OCI-LY7 (cell line): ENCODE data around the gene ZNF605. TPM values are rescaled to one million over a fixed set of nuclear protein-coding genes. Genes with fewer than 3 reads are reported as not detected.
"Not testable (repeated sequence)": the region's sequence is repeated elsewhere in the genome, so short reads cannot be mapped to it uniquely, and the experiment has no call there.

Experiments used
- BruUV-seq: library from RNA; stranded (reverse); fragments of 400-500 nt; replicated peaks from 2 replicates; lab custom pipeline; 2021; lab: Mats Ljungman, UMichigan
- CTCF ChIA-PET: fragments of 300-600 bp; sonication (Branson Sonifier 250); formaldehyde crosslinking; loops from one replicate; lab custom pipeline; 2022; ENCODE audit warnings: antibody characterized with exemption; ENCODE audit not compliant: unreplicated experiment; lab: Charles Lee
- POLR2A ChIA-PET: fragments of 300-600 bp; sonication (Branson Sonifier 250); formaldehyde crosslinking; loops from one replicate; lab custom pipeline; 2022; ENCODE audit warnings: antibody characterized with exemption; lab: Charles Lee
- DNase-seq: peaks from one replicate; pipeline ENCODE4 v3.0.0-alpha.2; 2015; ENCODE audit warnings: low spot score
- H2AFZ ChIP-seq: fragments of 200-600 bp; sonication (generic), shearing (Covaris generic); 2 replicates; pipeline ENCODE4 v1.6.1; 2014; ENCODE audit warnings: mild to moderate bottlenecking, antibody characterized with exemption, low read length, moderate library complexity
- H3K27ac ChIP-seq: fragments of 200-600 bp; sonication (generic); 2 replicates; pipeline ENCODE4 v1.5.1; 2014; ENCODE audit warnings: mixed run types, low read depth, mild to moderate bottlenecking, moderate library complexity, low read length, inconsistent platforms; ENCODE audit not compliant: poor library complexity, severe bottlenecking
- H3K36me3 ChIP-seq: fragments of 200-600 bp; sonication (generic); 2 replicates; pipeline ENCODE4 v1.6.1; 2014; ENCODE audit warnings: mild to moderate bottlenecking, antibody characterized with exemption, low read length, moderate library complexity, mixed read lengths; ENCODE audit not compliant: insufficient read depth
- H3K4me1 ChIP-seq: fragments of 200-600 bp; sonication (generic); 2 replicates; pipeline ENCODE4 v1.5.1; 2014; ENCODE audit warnings: mild to moderate bottlenecking, low read length; ENCODE audit not compliant: insufficient read depth, poor library complexity, severe bottlenecking
- H3K4me2 ChIP-seq: fragments of 200-600 bp; sonication (generic); 2 replicates; pipeline ENCODE4 v1.6.1; 2014; ENCODE audit warnings: mild to moderate bottlenecking, low read length
- H3K4me3 ChIP-seq: fragments of 200-600 bp; sonication (generic); 2 replicates; pipeline ENCODE4 v1.5.1; 2014; ENCODE audit warnings: mild to moderate bottlenecking, low read depth, low read length; ENCODE audit not compliant: poor library complexity, severe bottlenecking
- H3K79me2 ChIP-seq: fragments of 200-600 bp; sonication (generic); 2 replicates; pipeline ENCODE4 v1.6.1; 2016; ENCODE audit warnings: low read depth, mild to moderate bottlenecking, low read length, moderate library complexity, mixed read lengths; ENCODE audit not compliant: insufficient read depth
- H3K9me2 ChIP-seq: fragments of 200-600 bp; sonication (generic); 2 replicates; pipeline ENCODE4 v1.6.1; 2016; ENCODE audit warnings: mild to moderate bottlenecking, low read length, mixed read lengths; ENCODE audit not compliant: insufficient read depth
- H3K9me3 ChIP-seq: fragments of 200-600 bp; sonication (generic); 2 replicates; pipeline ENCODE4 v1.6.1; 2014; ENCODE audit warnings: mild to moderate bottlenecking, mixed run types, low read length, mixed read lengths
- H4K20me1 ChIP-seq: fragments of 200-600 bp; sonication (generic); 2 replicates; pipeline ENCODE4 v1.6.1; 2014; ENCODE audit warnings: mild to moderate bottlenecking, antibody characterized with exemption, low read length, moderate library complexity, mixed read lengths; ENCODE audit not compliant: insufficient read depth
- EZH2phosphoT487 ChIP-seq: fragments of 200-600 bp; sonication (generic); IDR thresholded peaks from 2 replicates; pipeline ENCODE4 v1.6.1; 2018; ENCODE audit warnings: low read depth, borderline replicate concordance, mild to moderate bottlenecking, mixed run types, antibody characterized with exemption, low read length, moderate library complexity, mixed read lengths
- intact Hi-C: fragments of 100-400 bp; cut with micrococcal nuclease; formaldehyde crosslinking; loops from one replicate; pipeline ENCODE4 v1.10.0; 2022; ENCODE audit not compliant: unreplicated experiment
- total RNA-seq, 2 experiments: library from RNA; depleted of rRNA in 1 of 2; stranded (reverse); fragments of >200 nt in 1 of 2; shearing (Covaris generic) in 1 of 2; gene quantifications; 2 replicates each; pipeline ENCODE4 v1.2.3, GENCODE V29; 2014 to 2022
- TF ChIP-seq, protein P1 (sequence below): fragments of 200-600 bp; sonication (generic); conservative IDR thresholded peaks from 2 replicates; pipeline ENCODE4 v1.5.1; 2014; ENCODE audit warnings: mild to moderate bottlenecking, antibody characterized with exemption, low read length, moderate library complexity, mixed read lengths

Gene ZNF605
- total RNA-seq, 2 experiments from 2014 or later, result 6.6 to 13.9 TPM

DNA sequence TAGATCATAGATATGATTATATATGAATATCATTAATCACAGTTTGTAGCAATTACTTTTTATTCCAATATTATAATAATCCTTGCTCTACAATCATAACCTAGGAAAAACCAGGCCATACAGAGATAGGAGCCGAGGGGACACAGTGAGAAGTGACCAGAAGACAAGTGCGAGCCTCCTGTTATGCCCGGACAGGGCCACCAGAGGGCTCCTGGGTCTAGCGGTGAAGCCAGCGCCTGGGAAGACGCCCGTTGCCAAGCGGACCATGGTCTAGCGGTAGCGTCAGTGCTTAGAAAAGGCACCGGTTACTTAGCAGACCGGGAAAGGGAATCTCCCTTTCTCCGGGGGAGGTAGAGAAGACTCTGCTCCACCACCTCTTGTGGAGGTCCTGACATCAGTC, 20.8 kb upstream of the ZNF605 start:
- H2AFZ ChIP-seq, H3K9me2 ChIP-seq, BruUV-seq, intact Hi-C loops, H3K36me3 ChIP-seq, H3K9me3 ChIP-seq, H3K4me3 ChIP-seq, H3K4me1 ChIP-seq, DNase-seq, H3K4me2 ChIP-seq, CTCF ChIA-PET, H3K79me2 ChIP-seq, H3K27ac ChIP-seq, H4K20me1 ChIP-seq, POLR2A ChIA-PET: not testable (repeated sequence)
- TF ChIP-seq, protein P1, sequence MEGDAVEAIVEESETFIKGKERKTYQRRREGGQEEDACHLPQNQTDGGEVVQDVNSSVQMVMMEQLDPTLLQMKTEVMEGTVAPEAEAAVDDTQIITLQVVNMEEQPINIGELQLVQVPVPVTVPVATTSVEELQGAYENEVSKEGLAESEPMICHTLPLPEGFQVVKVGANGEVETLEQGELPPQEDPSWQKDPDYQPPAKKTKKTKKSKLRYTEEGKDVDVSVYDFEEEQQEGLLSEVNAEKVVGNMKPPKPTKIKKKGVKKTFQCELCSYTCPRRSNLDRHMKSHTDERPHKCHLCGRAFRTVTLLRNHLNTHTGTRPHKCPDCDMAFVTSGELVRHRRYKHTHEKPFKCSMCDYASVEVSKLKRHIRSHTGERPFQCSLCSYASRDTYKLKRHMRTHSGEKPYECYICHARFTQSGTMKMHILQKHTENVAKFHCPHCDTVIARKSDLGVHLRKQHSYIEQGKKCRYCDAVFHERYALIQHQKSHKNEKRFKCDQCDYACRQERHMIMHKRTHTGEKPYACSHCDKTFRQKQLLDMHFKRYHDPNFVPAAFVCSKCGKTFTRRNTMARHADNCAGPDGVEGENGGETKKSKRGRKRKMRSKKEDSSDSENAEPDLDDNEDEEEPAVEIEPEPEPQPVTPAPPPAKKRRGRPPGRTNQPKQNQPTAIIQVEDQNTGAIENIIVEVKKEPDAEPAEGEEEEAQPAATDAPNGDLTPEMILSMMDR, result peak; percentile 46; the same call in 1 of the 2 replicates

DNA sequence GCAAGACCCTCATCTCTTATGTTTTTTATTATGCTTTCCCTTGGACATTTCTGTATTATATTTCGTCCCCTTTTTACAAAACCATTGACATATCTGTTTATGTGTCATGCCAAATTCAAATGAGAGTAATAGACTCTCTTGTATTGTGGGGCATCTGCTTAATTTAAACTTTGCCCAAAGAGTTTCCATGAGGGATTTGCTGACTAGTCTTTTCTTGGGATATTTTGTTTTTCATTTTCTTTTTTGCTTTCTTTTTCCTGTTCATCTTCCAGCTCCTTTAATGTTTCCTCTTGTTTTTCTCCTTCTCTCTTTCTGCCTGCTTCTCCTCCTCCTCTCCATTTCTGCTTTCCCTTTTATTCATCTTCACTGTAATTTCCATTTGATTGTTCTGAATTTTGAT, 16.3 kb upstream of the ZNF605 start:
- CTCF ChIA-PET, result no interaction called here
- no peaks in the 10 kb centered on the region for H4K20me1 ChIP-seq
- intact Hi-C loops, result no loop called here
- no peak overlapping the region for H3K27ac ChIP-seq
- H3K9me3 ChIP-seq, result 0 out of 2 replicates have a peak, but pooled peaks cover 9% of the 10 kb centered on the region
- no peak for TF ChIP-seq EZH2phosphoT487
- TF ChIP-seq, protein P1, result no peak
- no peaks in the 10 kb centered on the region for H3K36me3 ChIP-seq
- no peaks in the 10 kb centered on the region for H3K9me2 ChIP-seq
- H3K4me3 ChIP-seq, result no peak overlapping the region
- no TSS peak for BruUV-seq
- POLR2A ChIA-PET, result no interaction called here
- no peaks in the 10 kb centered on the region for H3K4me1 ChIP-seq
- H3K4me2 ChIP-seq, result no peak overlapping the region
- no peak for DNase-seq
- H2AFZ ChIP-seq, result no peak overlapping the region
- no peaks in the 10 kb centered on the region for H3K79me2 ChIP-seq

DNA sequence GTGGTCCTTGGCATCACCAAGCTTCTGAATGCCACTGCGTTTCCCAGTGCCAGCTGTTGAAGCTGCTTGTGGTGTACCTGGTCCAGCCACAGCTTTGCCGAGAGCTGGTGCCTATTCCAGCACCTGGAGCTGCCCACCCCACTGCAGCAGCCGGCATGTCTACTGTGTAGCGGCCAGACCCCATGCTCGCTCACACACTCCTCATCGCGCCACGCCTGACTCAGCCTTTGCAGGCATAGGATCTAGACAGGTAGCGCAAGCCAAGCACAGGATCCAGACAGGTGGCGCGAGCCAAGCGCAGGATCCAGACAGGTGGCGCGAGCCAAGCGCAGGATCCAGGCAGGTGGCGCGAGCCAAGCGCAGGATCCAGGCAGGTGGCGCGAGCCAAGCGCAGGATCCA, 11.6 kb upstream of the ZNF605 start:
- H3K9me2 ChIP-seq, result no peaks in the 10 kb centered on the region
- ChIA-PET CTCF (no interaction called here), POLR2A (no interaction called here)
- no peaks in the 10 kb centered on the region for H3K36me3 ChIP-seq
- no TSS peak for BruUV-seq
- no peak overlapping the region for H2AFZ ChIP-seq
- no peak overlapping the region for H3K27ac ChIP-seq
- no peaks in the 10 kb centered on the region for H3K79me2 ChIP-seq
- no peaks in the 10 kb centered on the region for H4K20me1 ChIP-seq
- TF ChIP-seq EZH2phosphoT487, result no peak
- TF ChIP-seq, protein P1, result no peak
- no peaks in the 10 kb centered on the region for H3K4me1 ChIP-seq
- DNase-seq, result no peak
- H3K4me3 ChIP-seq, result no peak overlapping the region
- H3K9me3 ChIP-seq, result peaks cover 4% of the 10 kb centered on the region; the same call in 1 of the 2 replicates
- intact Hi-C loops, result no loop called here
- no peak overlapping the region for H3K4me2 ChIP-seq
